ENCODE results near the gene FAM151B. TPM values are rescaled to one million over a fixed set of nuclear protein-coding genes. Genes with fewer than 3 reads are reported as not detected.

Gene FAM151B
- total and polyA plus RNA-seq, 2 of the 8 experiments (the other 6 are each of a cell fraction or from before 2014, with no cell fraction given), result 0.62 to 1.1 TPM

- TF ChIP-seq, protein P1, sequence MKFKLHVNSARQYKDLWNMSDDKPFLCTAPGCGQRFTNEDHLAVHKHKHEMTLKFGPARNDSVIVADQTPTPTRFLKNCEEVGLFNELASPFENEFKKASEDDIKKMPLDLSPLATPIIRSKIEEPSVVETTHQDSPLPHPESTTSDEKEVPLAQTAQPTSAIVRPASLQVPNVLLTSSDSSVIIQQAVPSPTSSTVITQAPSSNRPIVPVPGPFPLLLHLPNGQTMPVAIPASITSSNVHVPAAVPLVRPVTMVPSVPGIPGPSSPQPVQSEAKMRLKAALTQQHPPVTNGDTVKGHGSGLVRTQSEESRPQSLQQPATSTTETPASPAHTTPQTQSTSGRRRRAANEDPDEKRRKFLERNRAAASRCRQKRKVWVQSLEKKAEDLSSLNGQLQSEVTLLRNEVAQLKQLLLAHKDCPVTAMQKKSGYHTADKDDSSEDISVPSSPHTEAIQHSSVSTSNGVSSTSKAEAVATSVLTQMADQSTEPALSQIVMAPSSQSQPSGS (IDR thresholded peaks at IDR 0.05; ENCODE audit: low read length), result no peak
Measured at GRCh38 chr5:80507663-80508062, 19.8 kb downstream of the FAM151B start (continued).
